ENCODE results near the gene MXRA5. TPM values are rescaled to one million over a fixed set of nuclear protein-coding genes. Genes with fewer than 3 reads are reported as not detected.

Gene MXRA5
- total RNA-seq, 4 donors from 2014 or later = 2.9 to 79.9 (median 4.4) TPM

GRCh38 chrX:3299636-3300035 is 46.8 kb downstream of the MXRA5 start:
- intact Hi-C loops (cut with DNase I; ENCODE audit: low total_unique reads) = no loop called here
- H3K9me3 ChIP-seq = no peaks in the 10 kb centered on the region
- no peak for DNase-seq
- TF ChIP-seq CTCF (IDR thresholded peaks at IDR 0.05) = no peak
- no peak for TF ChIP-seq POLR2A (IDR thresholded peaks at IDR 0.05)
- H3K4me3 ChIP-seq = no peak overlapping the region
- H3K4me1 ChIP-seq = no peaks in the 10 kb centered on the region
- no peaks in the 10 kb centered on the region for H3K27me3 ChIP-seq
- no peaks in the 10 kb centered on the region for H3K36me3 ChIP-seq
- no peak overlapping the region for H3K27ac ChIP-seq

DNA sequence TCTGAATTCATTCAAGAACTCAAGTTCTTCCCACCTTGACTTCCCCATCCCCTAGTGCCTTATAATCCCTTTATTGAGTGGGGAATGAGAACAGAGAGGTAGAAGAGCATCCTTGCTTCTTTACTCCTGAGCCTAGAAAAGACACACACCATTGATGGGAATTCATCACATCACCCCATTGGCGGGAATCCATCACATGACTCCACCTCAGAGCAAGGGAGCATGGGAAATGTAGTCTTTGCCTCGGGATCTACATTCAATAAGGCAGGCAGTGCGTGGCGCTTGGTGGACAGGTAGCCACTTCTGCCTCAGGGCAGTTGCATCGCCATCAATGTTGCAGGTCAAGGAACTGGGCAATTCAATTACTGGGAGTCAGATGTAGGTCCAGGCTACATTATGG is 50.7 kb downstream of the MXRA5 start:
- no peak overlapping the region for H3K4me3 ChIP-seq
- no peak for DNase-seq
- TF ChIP-seq POLR2A (IDR thresholded peaks at IDR 0.05) = no peak
- TF ChIP-seq CTCF (IDR thresholded peaks at IDR 0.05) = no peak
- H3K36me3 ChIP-seq = no peaks in the 10 kb centered on the region
- no peak overlapping the region for H3K27ac ChIP-seq
- H3K27me3 ChIP-seq = no peaks in the 10 kb centered on the region
- H3K4me1 ChIP-seq = no peaks in the 10 kb centered on the region
- H3K9me3 ChIP-seq = no peaks in the 10 kb centered on the region
- intact Hi-C loops (cut with DNase I; ENCODE audit: low total_unique reads) = no loop called here

DNA sequence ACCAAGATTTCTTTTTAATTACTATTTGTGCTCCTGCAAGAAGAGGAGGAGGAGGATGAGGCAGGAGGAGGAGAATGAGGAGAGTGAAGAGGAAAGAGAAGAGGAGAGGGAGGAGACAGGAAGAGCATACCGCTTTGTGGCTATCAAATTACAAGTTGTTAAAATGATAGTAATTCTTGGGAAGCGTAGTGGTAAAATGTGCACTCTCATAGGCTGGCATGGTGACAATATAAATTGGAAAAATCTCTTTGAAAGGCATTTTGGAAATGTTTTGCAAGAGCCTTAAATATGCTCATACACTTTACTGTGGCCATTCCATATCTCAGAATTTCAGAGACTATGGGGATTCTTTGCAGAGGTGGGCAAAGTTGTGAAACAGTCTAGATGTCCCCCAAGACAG is 53.2 kb downstream of the MXRA5 start:
- intact Hi-C loops (cut with DNase I; ENCODE audit: low total_unique reads) = no loop called here
- no peak for TF ChIP-seq POLR2A (IDR thresholded peaks at IDR 0.05)
- TF ChIP-seq CTCF (IDR thresholded peaks at IDR 0.05) = no peak
- no peak for DNase-seq
- Histone ChIP-seq H3K27me3 (no peaks in the 10 kb centered on the region), H3K27ac (no peak overlapping the region), H3K36me3 (no peaks in the 10 kb centered on the region), H3K4me1 (no peaks in the 10 kb centered on the region), H3K4me3 (no peak overlapping the region), H3K9me3 (no peaks in the 10 kb centered on the region)

GRCh38 chrX:3290561-3290960 is 55.9 kb downstream of the MXRA5 start:
- Histone ChIP-seq H3K27me3 (no peaks in the 10 kb centered on the region), H3K4me3 (no peak overlapping the region), H3K36me3 (no peaks in the 10 kb centered on the region), H3K4me1 (no peaks in the 10 kb centered on the region), H3K9me3 (no peaks in the 10 kb centered on the region), H3K27ac (no peak overlapping the region)
- TF ChIP-seq CTCF (IDR thresholded peaks at IDR 0.05) (no peak), POLR2A (IDR thresholded peaks at IDR 0.05) (no peak)
- intact Hi-C loops (cut with DNase I; ENCODE audit: low total_unique reads) = no loop called here
- no peak for DNase-seq

GRCh38 chrX:3286196-3286945 is 60.1 kb downstream of the MXRA5 start:
- Histone ChIP-seq H3K36me3 (no peaks in the 10 kb centered on the region), H3K4me3 (no peak overlapping the region), H3K4me1 (no peaks in the 10 kb centered on the region), H3K9me3 (no peaks in the 10 kb centered on the region), H3K27ac (no peak overlapping the region), H3K27me3 (no peaks in the 10 kb centered on the region)
- no peak for TF ChIP-seq POLR2A (IDR thresholded peaks at IDR 0.05)
- no peak for TF ChIP-seq CTCF (IDR thresholded peaks at IDR 0.05)
- no peak for DNase-seq
- intact Hi-C loops (cut with DNase I; ENCODE audit: low total_unique reads) = no loop called here

Data from uterus (tissue), 4 donors.